Loucy (cell line): ENCODE data around the gene YBX2.

Experiments
- H2AFZ ChIP-seq: fragments of 200-600 bp; sonication (generic); 2 replicates; pipeline ENCODE4 v1.6.0; 2016; ENCODE audit warnings: antibody characterized with exemption, mild to moderate bottlenecking, low read length, moderate library complexity
- H3F3A ChIP-seq: fragments of 200-600 bp; 2 replicates; pipeline ENCODE4 v1.6.0; 2016; ENCODE audit warnings: antibody characterized with exemption, low read depth, mild to moderate bottlenecking
- H3K27me3 ChIP-seq: fragments of 200-600 bp; sonication (generic); 2 replicates; pipeline ENCODE4 v1.6.1; 2014; ENCODE audit warnings: low read length, mild to moderate bottlenecking; ENCODE audit not compliant: insufficient read depth, poor library complexity, severe bottlenecking
- H3K36me3 ChIP-seq: fragments of 200-600 bp; sonication (generic); 2 replicates; pipeline ENCODE4 v1.6.1; 2016; ENCODE audit warnings: low read length; ENCODE audit not compliant: insufficient read depth
- H3K4me1 ChIP-seq: fragments of 200-600 bp; sonication (generic); 2 replicates; pipeline ENCODE4 v1.5.1; 2014; ENCODE audit warnings: low read length, mild to moderate bottlenecking; ENCODE audit not compliant: insufficient read depth, poor library complexity, severe bottlenecking
- H3K4me2 ChIP-seq: fragments of 200-600 bp; sonication (generic); 2 replicates; pipeline ENCODE4 v1.6.0; 2014; ENCODE audit warnings: antibody characterized with exemption, low read length, low read depth, mild to moderate bottlenecking; ENCODE audit not compliant: poor library complexity, severe bottlenecking
- H3K4me3 ChIP-seq: fragments of 200-600 bp; sonication (generic); 2 replicates; pipeline ENCODE4 v1.5.1; 2014; ENCODE audit warnings: low read length, mild to moderate bottlenecking, mixed read lengths; ENCODE audit not compliant: poor library complexity, severe bottlenecking
- H3K79me2 ChIP-seq: fragments of 200-600 bp; sonication (generic); 2 replicates; pipeline ENCODE4 v1.6.1; 2014; ENCODE audit warnings: low read length; ENCODE audit not compliant: insufficient read depth
- H3K9ac ChIP-seq: fragments of 200-600 bp; sonication (generic); 2 replicates; pipeline ENCODE4 v1.6.0; 2014; ENCODE audit warnings: mild to moderate bottlenecking, low read depth, low read length, moderate library complexity; ENCODE audit not compliant: poor library complexity, severe bottlenecking
- H3K9me2 ChIP-seq: fragments of 200-600 bp; sonication (generic); replicated peaks from 2 replicates; pipeline ENCODE4 v1.6.1; 2016; ENCODE audit warnings: low read depth, low read length, mixed read lengths
- H3K9me3 ChIP-seq: fragments of 200-600 bp; sonication (generic); 2 replicates; pipeline ENCODE4 v1.6.1; 2014; ENCODE audit warnings: mild to moderate bottlenecking, antibody characterized with exemption, low read length, low read depth; ENCODE audit not compliant: insufficient read depth
- H4K20me1 ChIP-seq: fragments of 200-600 bp; sonication (generic); 2 replicates; pipeline ENCODE4 v1.6.0; 2014; ENCODE audit warnings: antibody characterized with exemption, low read length, mild to moderate bottlenecking; ENCODE audit not compliant: insufficient read depth, poor library complexity, severe bottlenecking
- CTCF ChIP-seq: fragments of 200-600 bp; sonication (generic); conservative IDR thresholded peaks from 2 replicates; pipeline ENCODE4 v1.5.1; 2014; ENCODE audit warnings: mild to moderate bottlenecking, antibody characterized with exemption, low read length
- EZH2phosphoT487 ChIP-seq: fragments of 200-600 bp; IDR thresholded peaks from 2 replicates; pipeline ENCODE4 v1.6.1; 2018; ENCODE audit warnings: antibody characterized with exemption, mild to moderate bottlenecking, moderate library complexity, borderline replicate concordance

YBX2 gene

DNA sequence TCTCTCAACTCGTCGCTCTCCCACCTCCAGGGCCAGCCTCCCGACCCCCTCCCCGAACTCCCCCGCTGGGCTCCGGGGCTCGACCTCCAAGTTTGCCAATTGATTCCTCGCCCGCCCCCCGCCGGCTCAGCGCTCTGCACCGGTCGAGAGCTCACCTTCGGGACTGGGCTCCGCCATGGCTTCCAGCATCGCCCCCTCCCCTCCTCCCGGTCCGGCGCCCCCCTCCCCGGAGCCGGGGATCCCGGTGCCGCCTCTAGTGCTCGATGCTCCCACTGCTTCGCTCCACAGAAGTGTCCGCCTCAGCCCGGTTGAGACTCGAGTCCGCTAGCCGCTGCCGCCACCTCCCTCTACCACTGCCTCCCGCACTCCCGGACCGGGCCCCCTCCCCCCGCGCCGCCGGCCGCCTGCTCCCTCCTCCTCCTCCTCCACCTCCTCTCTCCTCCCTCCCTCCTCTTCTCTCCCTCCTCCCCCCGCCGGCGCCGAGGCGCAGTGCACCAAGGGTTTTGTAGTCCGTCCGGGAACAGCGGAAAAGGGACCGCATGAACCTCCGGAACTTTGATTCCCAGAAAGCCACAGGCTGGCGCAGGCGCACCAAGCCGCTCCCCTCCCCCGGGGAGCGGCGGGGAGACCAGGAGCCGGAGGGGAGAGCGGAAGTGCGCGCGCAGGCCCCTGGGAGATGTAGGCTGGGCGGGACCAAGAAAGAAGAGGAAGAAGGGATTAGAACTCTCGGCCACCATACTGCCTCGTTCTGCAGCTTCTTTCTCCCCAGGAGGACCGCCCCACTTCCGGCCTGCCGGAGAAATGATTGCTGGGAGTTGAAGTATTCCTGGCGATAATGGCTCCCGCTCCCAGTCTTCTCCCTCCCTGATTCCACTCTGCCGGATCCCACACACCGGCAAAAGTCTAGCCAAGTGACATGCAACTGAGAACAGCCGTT, 55.1 kb downstream of the YBX2 start, which contains the start of gene PHF23:
Gene PHF23 (minus strand): TSS at position 367 of the 937 bp plus-strand sequence. CDS start 178 bp downstream, at position 189.
- Histone ChIP-seq H3K79me2 (peaks cover 61% of the 10 kb centered on the region), H3K4me3 (peak within 1 kb of the TSS; percentile 96), H3K9me2 (no peaks in the 10 kb centered on the region), H3K4me1 (peaks cover 40% of the 10 kb centered on the region), H2AFZ (peak within 1 kb of the TSS; percentile 25; the same call in 1 of the 2 replicates), H3K9me3 (no peaks in the 10 kb centered on the region), H3K9ac (peak within 1 kb of the TSS; percentile 98), H4K20me1 (peaks cover 29% of the 10 kb centered on the region), H3K27me3 (peaks cover 5% of the 10 kb centered on the region), H3F3A (peaks cover 12% of the 10 kb centered on the region), H3K36me3 (peaks cover 25% of the 10 kb centered on the region; the same call in 1 of the 2 replicates), H3K4me2 (peak within 1 kb of the TSS; percentile 75)
- TF ChIP-seq CTCF = no peak

GRCh38 chr17:7238420-7239090, 55.9 kb downstream of the YBX2 start:
- no peaks in the 10 kb centered on the region for H3K9me3 ChIP-seq

More at GRCh38 chr17:7238420-7239090, 55.9 kb downstream of the YBX2 start:
- H2AFZ ChIP-seq = peak overlapping the region; percentile 25; the same call in 1 of the 2 replicates
- H3K4me2 ChIP-seq = peak overlapping the region; percentile 70
- H3K36me3 ChIP-seq = peaks cover 18% of the 10 kb centered on the region; the same call in 1 of the 2 replicates
- H3K4me1 ChIP-seq = peaks cover 40% of the 10 kb centered on the region
- H3K9ac ChIP-seq = peak overlapping the region; percentile 98
- peaks cover 68% of the 10 kb centered on the region for H3K79me2 ChIP-seq
- no peak for TF ChIP-seq CTCF
- no peak for TF ChIP-seq EZH2phosphoT487
- H3F3A ChIP-seq = peaks cover 12% of the 10 kb centered on the region
- H3K9me2 ChIP-seq = no peaks in the 10 kb centered on the region
- H3K4me3 ChIP-seq = peak overlapping the region; percentile 96
- peaks cover 29% of the 10 kb centered on the region for H4K20me1 ChIP-seq
- H3K27me3 ChIP-seq = peaks cover 5% of the 10 kb centered on the region
